Endothelial cell (in vitro differentiated cells): ENCODE measurements around the gene ELOVL5. TPM values are rescaled to one million over a fixed set of nuclear protein-coding genes. Genes with fewer than 3 reads are reported as not detected.

Experiments used
- DNase-seq: peaks from one replicate; pipeline ENCODE4 v3.0.0; 2021; ENCODE audit warnings: low spot score
- H3K27ac Mint-ChIP-seq: one replicate; pipeline ENCODE4 v1.8.0; 2021; ENCODE audit warnings: mixed read lengths, inconsistent platforms; ENCODE audit not compliant: unreplicated experiment
- H3K27me3 Mint-ChIP-seq: one replicate; pipeline ENCODE4 v1.8.0; 2021; ENCODE audit warnings: mild to moderate bottlenecking, moderate library complexity, mixed read lengths, inconsistent platforms; ENCODE audit not compliant: unreplicated experiment
- H3K36me3 Mint-ChIP-seq: one replicate; pipeline ENCODE4 v1.8.0; 2021; ENCODE audit warnings: mild to moderate bottlenecking, low read depth, mixed read lengths, inconsistent platforms; ENCODE audit not compliant: unreplicated experiment
- H3K4me1 Mint-ChIP-seq: one replicate; pipeline ENCODE4 v1.8.0; 2021; ENCODE audit warnings: mild to moderate bottlenecking, mixed read lengths, inconsistent platforms; ENCODE audit not compliant: unreplicated experiment
- H3K4me3 Mint-ChIP-seq: one replicate; pipeline ENCODE4 v1.8.0; 2021; ENCODE audit warnings: mild to moderate bottlenecking, mixed read lengths, inconsistent platforms; ENCODE audit not compliant: unreplicated experiment
- H3K9me3 Mint-ChIP-seq: one replicate; pipeline ENCODE4 v1.8.0; 2021; ENCODE audit warnings: mixed read lengths, inconsistent platforms; ENCODE audit not compliant: unreplicated experiment
- total RNA-seq: library from RNA; stranded (reverse); fragmentation: NEBNext Ultra II Directional; extraction: Animal tissue kit (Norgen Biotek cat#: 25700); gene quantifications from one replicate; pipeline ENCODE4 v1.2.1, GENCODE V29; 2021; ENCODE audit not compliant: unreplicated experiment
- TF ChIP-seq, protein P1 (sequence below): fragments of 200-600 bp; sonication (generic); IDR thresholded peaks from one replicate; pipeline ENCODE4 v1.5.0; 2021; ENCODE audit warnings: antibody characterized with exemption; ENCODE audit not compliant: unreplicated experiment

Gene ELOVL5
- total RNA-seq, 1 donor from 2014 or later: 163 TPM

DNA sequence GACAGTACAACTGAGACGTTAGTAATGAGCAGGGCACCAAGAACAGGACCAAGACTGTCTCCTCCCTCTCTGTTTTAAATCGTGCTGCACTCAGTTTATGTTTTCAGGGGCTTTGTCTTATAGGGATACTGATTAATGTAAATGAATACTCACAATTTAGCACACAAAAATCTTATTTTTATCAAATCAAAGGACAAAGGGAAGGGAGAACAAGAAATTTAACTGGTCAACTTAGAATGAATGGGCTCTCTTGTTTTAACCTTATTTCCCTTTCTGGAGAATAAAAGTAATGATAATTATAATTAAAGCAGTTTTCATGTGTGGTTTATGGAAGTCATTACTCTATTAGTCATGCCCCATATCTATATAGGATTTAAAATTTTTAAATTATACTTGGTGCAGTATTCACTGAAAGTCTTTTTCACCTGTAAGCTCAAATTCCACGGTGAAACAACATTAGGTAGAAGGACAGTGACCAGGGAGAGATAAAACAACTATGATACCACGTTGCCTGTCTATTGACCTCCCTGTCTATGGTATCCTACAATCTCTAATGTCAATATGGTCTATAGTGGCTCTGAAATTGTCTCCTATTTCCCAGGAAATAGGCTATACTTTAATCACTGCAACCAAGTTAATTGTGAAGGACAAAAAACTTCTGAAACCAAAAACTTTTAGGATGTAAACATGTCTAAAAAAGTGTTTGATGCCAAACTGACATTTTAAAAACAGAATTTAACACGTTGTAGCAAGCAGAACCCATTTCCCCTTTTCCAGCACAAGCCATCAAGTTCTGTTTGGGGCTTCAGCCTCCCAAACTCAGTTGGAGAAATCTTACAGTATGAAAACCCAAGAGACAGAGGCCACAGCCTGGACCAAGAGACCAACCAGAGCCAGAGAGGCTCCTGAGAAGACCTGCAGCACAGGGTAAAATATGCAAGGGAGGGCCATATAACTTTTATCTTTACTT is 15.0 kb downstream of the ELOVL5 start:
- H3K4me1 Mint-ChIP-seq: peaks cover 57% of the 10 kb centered on the region
- H3K9me3 Mint-ChIP-seq: no peaks in the 10 kb centered on the region
- H3K36me3 Mint-ChIP-seq: peaks cover 20% of the 10 kb centered on the region
- H3K27me3 Mint-ChIP-seq: peaks cover 11% of the 10 kb centered on the region
- H3K27ac Mint-ChIP-seq: peak overlapping the region; percentile 78
- DNase-seq: no peak
- H3K4me3 Mint-ChIP-seq: no peak overlapping the region
- TF ChIP-seq, protein P1, sequence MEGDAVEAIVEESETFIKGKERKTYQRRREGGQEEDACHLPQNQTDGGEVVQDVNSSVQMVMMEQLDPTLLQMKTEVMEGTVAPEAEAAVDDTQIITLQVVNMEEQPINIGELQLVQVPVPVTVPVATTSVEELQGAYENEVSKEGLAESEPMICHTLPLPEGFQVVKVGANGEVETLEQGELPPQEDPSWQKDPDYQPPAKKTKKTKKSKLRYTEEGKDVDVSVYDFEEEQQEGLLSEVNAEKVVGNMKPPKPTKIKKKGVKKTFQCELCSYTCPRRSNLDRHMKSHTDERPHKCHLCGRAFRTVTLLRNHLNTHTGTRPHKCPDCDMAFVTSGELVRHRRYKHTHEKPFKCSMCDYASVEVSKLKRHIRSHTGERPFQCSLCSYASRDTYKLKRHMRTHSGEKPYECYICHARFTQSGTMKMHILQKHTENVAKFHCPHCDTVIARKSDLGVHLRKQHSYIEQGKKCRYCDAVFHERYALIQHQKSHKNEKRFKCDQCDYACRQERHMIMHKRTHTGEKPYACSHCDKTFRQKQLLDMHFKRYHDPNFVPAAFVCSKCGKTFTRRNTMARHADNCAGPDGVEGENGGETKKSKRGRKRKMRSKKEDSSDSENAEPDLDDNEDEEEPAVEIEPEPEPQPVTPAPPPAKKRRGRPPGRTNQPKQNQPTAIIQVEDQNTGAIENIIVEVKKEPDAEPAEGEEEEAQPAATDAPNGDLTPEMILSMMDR: no peak

GRCh38 chr6:53331678-53332077 is 17.1 kb downstream of the ELOVL5 start:
- Mint-ChIP-seq H3K36me3 (peaks cover 10% of the 10 kb centered on the region), H3K4me1 (peaks cover 53% of the 10 kb centered on the region), H3K4me3 (no peak overlapping the region), H3K27ac (no peak overlapping the region), H3K27me3 (peaks cover 3% of the 10 kb centered on the region), H3K9me3 (no peaks in the 10 kb centered on the region)
- DNase-seq: no peak
- TF ChIP-seq, protein P1: no peak

DNA sequence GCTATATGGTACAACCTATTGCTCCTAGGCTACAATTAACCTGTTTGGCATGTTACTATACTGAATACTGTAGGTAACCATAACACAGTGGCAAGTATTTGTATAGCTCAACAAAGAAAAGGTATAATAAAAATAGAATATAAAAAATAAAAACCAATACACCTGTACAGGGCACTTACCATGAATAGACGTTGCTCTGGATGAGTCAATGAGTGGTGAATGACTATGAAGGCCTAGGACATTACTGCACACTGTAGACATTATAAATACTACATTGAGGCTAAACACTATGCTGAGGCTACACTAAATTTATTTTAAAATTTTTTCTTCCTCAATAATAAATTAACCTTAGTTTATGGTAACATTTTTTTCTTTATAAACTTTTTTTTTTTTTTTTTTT is 18.6 kb downstream of the ELOVL5 start:
- TF ChIP-seq, protein P1: no peak
- Mint-ChIP-seq H3K27me3 (peaks cover 8% of the 10 kb centered on the region), H3K9me3 (no peaks in the 10 kb centered on the region), H3K36me3 (peaks cover 10% of the 10 kb centered on the region), H3K27ac (no peak overlapping the region), H3K4me1 (peaks cover 54% of the 10 kb centered on the region), H3K4me3 (no peak overlapping the region)
- DNase-seq: no peak

DNA sequence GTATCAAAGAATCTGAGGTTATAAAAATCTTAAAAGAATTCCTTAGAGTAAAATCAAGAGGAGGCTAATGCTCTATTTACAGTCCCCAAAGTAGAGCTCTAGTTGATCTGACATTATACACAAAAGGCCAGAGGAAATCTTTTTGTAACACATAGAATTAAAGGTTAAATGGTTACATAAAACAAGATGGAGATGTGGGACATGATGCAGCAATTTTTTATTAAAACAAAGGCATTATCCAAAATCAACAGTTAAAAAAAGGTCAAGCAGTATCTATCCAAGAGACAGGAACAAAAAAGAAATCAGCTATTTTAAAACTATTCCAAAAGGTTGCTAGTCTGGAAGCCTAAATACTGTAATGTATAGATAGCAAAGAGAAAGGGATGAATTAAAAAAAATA is 20.4 kb downstream of the ELOVL5 start:
- no peak overlapping the region for H3K4me3 Mint-ChIP-seq
- H3K9me3 Mint-ChIP-seq: no peaks in the 10 kb centered on the region
- H3K36me3 Mint-ChIP-seq: peaks cover 10% of the 10 kb centered on the region
- H3K27ac Mint-ChIP-seq: peak overlapping the region; percentile 20
- TF ChIP-seq, protein P1: no peak
- no peak for DNase-seq
- peaks cover 51% of the 10 kb centered on the region for H3K4me1 Mint-ChIP-seq
- H3K27me3 Mint-ChIP-seq: peaks cover 8% of the 10 kb centered on the region

- Mint-ChIP-seq H3K4me1 (peaks cover 45% of the 10 kb centered on the region), H3K9me3 (no peaks in the 10 kb centered on the region), H3K27me3 (peaks cover 6% of the 10 kb centered on the region), H3K4me3 (no peak overlapping the region), H3K27ac (peak overlapping the region; percentile 12), H3K36me3 (peaks cover 6% of the 10 kb centered on the region)
- TF ChIP-seq, protein P1: no peak
- DNase-seq: no peak
Observed at GRCh38 chr6:53327017-53327395, 21.7 kb downstream of the ELOVL5 start.
